Activated CD4-positive, alpha-beta T cell treated with anti-CD3 and anti-CD28 coated beads for 36 hours (primary cell): ENCODE results near the gene TMPRSS2. TPM values are rescaled to one million over a fixed set of nuclear protein-coding genes. Genes with fewer than 3 reads are reported as not detected.

Source experiments
- ATAC-seq: fragments of 200-7000 bp; cut with Tn5 transposase; one replicate; pipeline ENCODE4 v1.10.0; 2021; ENCODE audit warnings: mild to moderate bottlenecking, moderate library complexity
- CTCF ChIA-PET: fragments of 350-600 bp; sonication (Branson Sonifier 250); formaldehyde crosslinking; loops from one replicate; lab custom pipeline; 2021; ENCODE audit warnings: antibody characterized with exemption; lab: Charles Lee
- POLR2A ChIA-PET: fragments of 350-600 bp; sonication (Branson Sonifier 250); formaldehyde crosslinking; loops from one replicate; lab custom pipeline; 2021; ENCODE audit warnings: antibody characterized with exemption, inconsistent platforms; lab: Charles Lee
- DNase-seq: peaks from one replicate; pipeline ENCODE4 v3.0.0-alpha.2; 2020
- H3K27ac Mint-ChIP-seq: one replicate; pipeline ENCODE4 v1.8.0; 2021; ENCODE audit warnings: mixed read lengths
- H3K27me3 Mint-ChIP-seq: one replicate; pipeline ENCODE4 v1.8.0; 2021; ENCODE audit warnings: mixed read lengths
- H3K36me3 Mint-ChIP-seq: one replicate; pipeline ENCODE4 v1.8.0; 2021; ENCODE audit warnings: low read depth, mixed read lengths
- H3K4me1 Mint-ChIP-seq: one replicate; pipeline ENCODE4 v1.8.0; 2021; ENCODE audit warnings: mixed read lengths
- H3K4me3 Mint-ChIP-seq: one replicate; pipeline ENCODE4 v1.8.0; 2021; ENCODE audit warnings: mild to moderate bottlenecking, moderate library complexity, mixed read lengths
- H3K9me3 Mint-ChIP-seq: one replicate; pipeline ENCODE4 v1.8.0; 2021; ENCODE audit warnings: low read depth, mixed read lengths
- intact Hi-C, 2 experiments: fragments of 100-400 bp; cut with DNase I in 1 of 2; cut with micrococcal nuclease in 1 of 2; formaldehyde crosslinking; loops; one replicate each; pipeline versions ENCODE4 v1.14.2 to v1.15.1; 2022 to 2024; cut with DNase I, micrococcal nuclease
- total RNA-seq, 2 experiments: library from RNA; stranded (reverse); gene quantifications; one replicate each; pipeline ENCODE4 v1.2.3, GENCODE V29; 2021

Gene TMPRSS2
- not detected for total RNA-seq

GRCh38 chr21:41507521-41508414 lies at the start of gene TMPRSS2:
Gene TMPRSS2 (minus strand): TSS chr21:41508158. CDS start chr21:41498133, 10,025 bp downstream.
- H3K4me3 Mint-ChIP-seq, result no peak within 1 kb of the TSS
- POLR2A ChIA-PET, result no interaction called here
- intact Hi-C loops, result no loop called here
- H3K9me3 Mint-ChIP-seq, result no peaks in the 10 kb centered on the region
- peaks cover 4% of the 10 kb centered on the region for H3K4me1 Mint-ChIP-seq
- H3K27me3 Mint-ChIP-seq, result peaks cover 32% of the 10 kb centered on the region
- no peak for ATAC-seq
- CTCF ChIA-PET, result no interaction called here
- H3K36me3 Mint-ChIP-seq, result no peaks in the 10 kb centered on the region
- H3K27ac Mint-ChIP-seq, result no peak within 1 kb of the TSS
- DNase-seq, result no peak

- ATAC-seq (no peak), DNase-seq (no peak)
- H3K4me1 Mint-ChIP-seq, result peaks cover 6% of the 10 kb centered on the region
- POLR2A ChIA-PET, result no interaction called here
- H3K27ac Mint-ChIP-seq, result no peak overlapping the region
- no peaks in the 10 kb centered on the region for H3K9me3 Mint-ChIP-seq
- intact Hi-C loops, result no loop called here
- H3K4me3 Mint-ChIP-seq, result no peak overlapping the region
- CTCF ChIA-PET, result no interaction called here
- H3K27me3 Mint-ChIP-seq, result peaks cover 11% of the 10 kb centered on the region
- no peaks in the 10 kb centered on the region for H3K36me3 Mint-ChIP-seq
Measured at GRCh38 chr21:41555057-41555456, 47.1 kb upstream of the TMPRSS2 start.

GRCh38 chr21:41552254-41552653 lies 44.3 kb upstream of the TMPRSS2 start:
- POLR2A ChIA-PET, result no interaction called here
- intact Hi-C loops, result no loop called here
- H3K4me3 Mint-ChIP-seq, result no peak overlapping the region
- CTCF ChIA-PET, result no interaction called here
- peaks cover 5% of the 10 kb centered on the region for H3K27me3 Mint-ChIP-seq
- ATAC-seq (no peak), DNase-seq (no peak)
- H3K4me1 Mint-ChIP-seq, result no peaks in the 10 kb centered on the region
- no peaks in the 10 kb centered on the region for H3K36me3 Mint-ChIP-seq
- H3K27ac Mint-ChIP-seq, result no peak overlapping the region
- no peaks in the 10 kb centered on the region for H3K9me3 Mint-ChIP-seq

GRCh38 chr21:41548781-41549180 lies 40.8 kb upstream of the TMPRSS2 start:
- ATAC-seq (no peak), DNase-seq (no peak)
- Mint-ChIP-seq H3K9me3 (no peaks in the 10 kb centered on the region), H3K4me3 (no peak overlapping the region), H3K27me3 (peaks cover 7% of the 10 kb centered on the region), H3K4me1 (peaks cover 4% of the 10 kb centered on the region), H3K36me3 (no peaks in the 10 kb centered on the region), H3K27ac (no peak overlapping the region)
- CTCF ChIA-PET, result no interaction called here
- intact Hi-C loops, result no loop called here
- POLR2A ChIA-PET, result no interaction called here

GRCh38 chr21:41547111-41547510 lies 39.2 kb upstream of the TMPRSS2 start:
- DNase-seq (no peak), ATAC-seq (no peak)
- Mint-ChIP-seq H3K4me1 (peaks cover 4% of the 10 kb centered on the region), H3K36me3 (no peaks in the 10 kb centered on the region), H3K4me3 (no peak overlapping the region), H3K27me3 (peaks cover 8% of the 10 kb centered on the region), H3K27ac (no peak overlapping the region), H3K9me3 (no peaks in the 10 kb centered on the region)
- ChIA-PET CTCF (no interaction called here), POLR2A (no interaction called here)
- intact Hi-C loops, result no loop called here

- DNase-seq (no peak), ATAC-seq (no peak)
- Mint-ChIP-seq H3K27me3 (peaks cover 8% of the 10 kb centered on the region), H3K9me3 (no peaks in the 10 kb centered on the region), H3K4me1 (peaks cover 4% of the 10 kb centered on the region), H3K27ac (no peak overlapping the region), H3K36me3 (no peaks in the 10 kb centered on the region), H3K4me3 (no peak overlapping the region)
- intact Hi-C loops, result no loop called here
- ChIA-PET POLR2A (no interaction called here), CTCF (no interaction called here)
Measured at GRCh38 chr21:41545500-41546359, 37.8 kb upstream of the TMPRSS2 start.

- DNase-seq (no peak), ATAC-seq (no peak)
- Mint-ChIP-seq H3K27me3 (peaks cover 16% of the 10 kb centered on the region), H3K36me3 (no peaks in the 10 kb centered on the region), H3K9me3 (no peaks in the 10 kb centered on the region), H3K4me1 (peaks cover 4% of the 10 kb centered on the region), H3K4me3 (no peak overlapping the region), H3K27ac (no peak overlapping the region)
- ChIA-PET POLR2A (no interaction called here), CTCF (interaction anchor here (0.6 kb wide), 1 partner anchor 132 kb away, joined by 3 read pairs; no protein-coding TSS in a partner anchor)
- intact Hi-C loops, result no loop called here
Measured at GRCh38 chr21:41542727-41543126, 34.8 kb upstream of the TMPRSS2 start.

GRCh38 chr21:41537356-41537755 lies 29.4 kb upstream of the TMPRSS2 start:
- intact Hi-C loops, result no loop called here
- CTCF ChIA-PET, result interaction anchor here (0.6 kb wide), 1 partner anchor 52 kb away, joined by 3 read pairs; no protein-coding TSS in a partner anchor
- Mint-ChIP-seq H3K4me1 (no peaks in the 10 kb centered on the region), H3K27ac (no peak overlapping the region), H3K27me3 (peaks cover 13% of the 10 kb centered on the region), H3K36me3 (no peaks in the 10 kb centered on the region), H3K9me3 (no peaks in the 10 kb centered on the region), H3K4me3 (no peak overlapping the region)
- POLR2A ChIA-PET, result no interaction called here
- no peak for ATAC-seq
- no peak for DNase-seq

GRCh38 chr21:41536827-41537103 lies 28.8 kb upstream of the TMPRSS2 start:
- DNase-seq, result no peak
- no peak overlapping the region for H3K4me3 Mint-ChIP-seq
- ChIA-PET POLR2A (no interaction called here), CTCF (no interaction called here)
- no peak for ATAC-seq
- no peaks in the 10 kb centered on the region for H3K9me3 Mint-ChIP-seq
- H3K27me3 Mint-ChIP-seq, result peaks cover 13% of the 10 kb centered on the region
- intact Hi-C loops, result no loop called here
- no peaks in the 10 kb centered on the region for H3K4me1 Mint-ChIP-seq
- H3K27ac Mint-ChIP-seq, result no peak overlapping the region
- no peaks in the 10 kb centered on the region for H3K36me3 Mint-ChIP-seq

GRCh38 chr21:41536076-41536826 lies 28.3 kb upstream of the TMPRSS2 start:
- no peaks in the 10 kb centered on the region for H3K9me3 Mint-ChIP-seq
- ChIA-PET CTCF (interaction anchor here (0.9 kb wide), 1 partner anchor 18 kb away, joined by 3 read pairs; no protein-coding TSS in a partner anchor), POLR2A (interaction anchor here (0.7 kb wide), 1 partner anchor 461 kb away, joined by 4 read pairs; no protein-coding TSS in a partner anchor)
- intact Hi-C loops, result no loop called here
- DNase-seq, result no peak
- ATAC-seq, result no peak
- H3K4me3 Mint-ChIP-seq, result no peak overlapping the region
- H3K27me3 Mint-ChIP-seq, result peaks cover 13% of the 10 kb centered on the region
- H3K27ac Mint-ChIP-seq, result no peak overlapping the region
- H3K36me3 Mint-ChIP-seq, result no peaks in the 10 kb centered on the region
- no peaks in the 10 kb centered on the region for H3K4me1 Mint-ChIP-seq

- Mint-ChIP-seq H3K36me3 (no peaks in the 10 kb centered on the region), H3K4me1 (no peaks in the 10 kb centered on the region), H3K4me3 (no peak overlapping the region), H3K27ac (no peak overlapping the region), H3K9me3 (no peaks in the 10 kb centered on the region), H3K27me3 (peaks cover 6% of the 10 kb centered on the region)
- no peak for ATAC-seq
- intact Hi-C loops, result no loop called here
- DNase-seq, result no peak
- POLR2A ChIA-PET, result no interaction called here
- CTCF ChIA-PET, result interaction anchor here (0.5 kb wide), 1 partner anchor 217 kb away, joined by 3 read pairs; no protein-coding TSS in a partner anchor
Measured at GRCh38 chr21:41530366-41530765, 22.4 kb upstream of the TMPRSS2 start.
